ENCODE results near the gene TMEM130.

TMEM130 gene

GRCh38 chr7:98802088-98802780 lies 67.6 kb downstream of the TMEM130 start:
- Histone ChIP-seq H3K9me3 (ENCODE audit: insufficient read depth, low read depth, low read length) (peaks cover 6% of the 10 kb centered on the region; the same call in 1 of the 2 replicates), H3K27me3 (ENCODE audit: insufficient read depth, low read length) (no peaks in the 10 kb centered on the region), H3K9ac (ENCODE audit: low read depth, low read length) (no peak overlapping the region), H3K27ac (ENCODE audit: low read length) (no peak overlapping the region), H3K4me1 (ENCODE audit: insufficient read depth, low read length) (no peaks in the 10 kb centered on the region), H3K36me3 (ENCODE audit: insufficient read depth, low read depth, low read length) (no peaks in the 10 kb centered on the region), H3K4me3 (ENCODE audit: low read length) (no peak overlapping the region)

DNA sequence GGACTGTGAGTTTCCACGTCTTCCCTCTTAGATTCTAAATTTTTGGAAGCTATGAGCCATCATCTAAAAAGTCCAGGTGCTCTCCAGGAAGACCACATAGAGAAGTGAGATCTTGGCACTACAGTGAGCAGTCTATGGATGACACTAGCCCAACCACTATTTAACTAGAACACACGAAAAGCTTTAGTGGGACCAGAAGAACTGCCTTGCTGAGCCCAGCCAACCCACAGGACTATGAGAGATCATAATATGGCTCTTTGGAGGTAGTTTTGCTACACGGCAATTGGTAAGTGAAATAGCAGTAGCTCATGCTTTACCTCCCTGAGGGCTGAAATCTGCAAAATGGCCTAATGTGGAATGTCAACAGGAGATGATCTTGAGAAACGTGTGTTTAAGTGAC lies 68.8 kb downstream of the TMEM130 start:
- no peaks in the 10 kb centered on the region for H3K4me1 ChIP-seq (ENCODE audit: insufficient read depth, low read length)
- H3K4me3 ChIP-seq (ENCODE audit: low read length): no peak overlapping the region
- no peaks in the 10 kb centered on the region for H3K36me3 ChIP-seq (ENCODE audit: insufficient read depth, low read depth, low read length)
- H3K9me3 ChIP-seq (ENCODE audit: insufficient read depth, low read depth, low read length): peaks cover 6% of the 10 kb centered on the region; the same call in 1 of the 2 replicates
- no peaks in the 10 kb centered on the region for H3K27me3 ChIP-seq (ENCODE audit: insufficient read depth, low read length)
- H3K27ac ChIP-seq (ENCODE audit: low read length): no peak overlapping the region
- no peak overlapping the region for H3K9ac ChIP-seq (ENCODE audit: low read depth, low read length)

DNA sequence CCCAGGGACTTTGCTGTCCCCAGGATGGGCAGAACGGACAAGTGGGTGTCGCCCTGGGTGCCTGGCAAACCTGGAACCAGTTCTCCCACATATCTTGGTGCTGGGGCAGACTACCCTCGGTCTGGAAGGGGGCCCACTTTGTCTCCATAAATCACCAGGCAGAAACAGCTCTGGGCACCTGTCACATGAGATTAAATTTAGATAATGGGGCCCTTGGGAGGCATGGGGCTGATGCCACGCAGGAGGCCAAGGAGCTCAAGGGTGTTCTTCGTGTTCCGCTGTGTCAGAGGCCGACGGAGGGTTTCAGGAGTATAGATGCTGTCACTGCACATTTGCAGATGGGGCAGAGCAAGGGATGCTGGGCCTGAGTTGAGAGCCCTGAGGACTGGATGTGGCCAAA lies 72.7 kb downstream of the TMEM130 start:
- Histone ChIP-seq H3K36me3 (ENCODE audit: insufficient read depth, low read depth, low read length) (no peaks in the 10 kb centered on the region), H3K4me3 (ENCODE audit: low read length) (no peak overlapping the region), H3K9me3 (ENCODE audit: insufficient read depth, low read depth, low read length) (peaks cover 6% of the 10 kb centered on the region; the same call in 1 of the 2 replicates), H3K9ac (ENCODE audit: low read depth, low read length) (no peak overlapping the region), H3K27ac (ENCODE audit: low read length) (no peak overlapping the region), H3K27me3 (ENCODE audit: insufficient read depth, low read length) (no peaks in the 10 kb centered on the region), H3K4me1 (ENCODE audit: insufficient read depth, low read length) (no peaks in the 10 kb centered on the region)

All from iPS-20b (cell line).